RPMI7951 (cell line): Measurements from ENCODE around the gene MSX1. TPM values are rescaled to one million over a fixed set of nuclear protein-coding genes. Genes with fewer than 3 reads are reported as not detected.

Experiments
- DNase-seq: peaks from one replicate; pipeline ENCODE4 v3.0.0-alpha.2; 2012; ENCODE audit warnings: low read depth
- total RNA-seq: library from RNA; depleted of rRNA; stranded (reverse); fragments of >200 nt; shearing (Covaris generic); gene quantifications from 2 replicates; pipeline ENCODE4 v1.2.3, GENCODE V29; 2014

MSX1 gene
- total RNA-seq, 1 experiment from 2014 or later: 7.6 TPM

DNA sequence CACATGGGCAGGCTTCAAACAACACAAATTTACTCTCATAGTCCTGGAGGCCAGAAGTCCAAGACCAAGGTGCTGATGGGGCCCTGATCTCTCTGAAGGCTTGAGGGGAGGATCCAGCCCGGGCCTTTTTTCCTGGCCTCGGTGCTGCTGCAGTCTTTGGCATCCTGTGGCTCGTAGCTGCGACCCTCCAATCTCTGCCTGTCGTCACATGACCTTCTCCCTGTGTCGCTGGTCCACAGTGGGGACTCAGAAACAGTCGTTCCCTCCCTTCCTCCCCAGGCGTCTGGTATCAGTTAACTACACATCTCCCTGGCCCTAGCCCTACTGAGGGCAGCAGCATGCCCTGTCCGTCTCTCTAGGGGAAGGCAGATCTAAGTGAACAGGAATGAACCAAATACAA is 19.1 kb upstream of the MSX1 start:
- no peak for DNase-seq

DNA sequence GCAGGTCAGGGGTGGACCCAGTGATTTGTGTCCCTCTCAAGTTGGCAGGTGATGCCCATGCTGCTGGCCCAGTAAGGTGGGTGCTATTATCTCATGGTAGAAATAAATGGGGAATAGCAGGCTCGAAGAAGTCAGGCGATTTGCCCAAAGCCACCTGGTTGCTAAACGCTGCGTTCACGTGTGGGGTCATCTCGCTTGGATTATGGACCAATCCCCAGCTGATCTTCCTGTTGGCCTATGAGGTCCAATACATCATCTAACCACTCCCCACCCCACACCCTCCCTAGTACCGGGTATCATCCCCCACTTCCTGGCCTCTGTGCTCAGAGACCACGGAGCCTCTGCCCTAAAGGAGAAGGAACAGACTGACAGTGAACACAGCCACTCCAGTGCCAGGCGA is 18.3 kb upstream of the MSX1 start:
- no peak for DNase-seq

DNA sequence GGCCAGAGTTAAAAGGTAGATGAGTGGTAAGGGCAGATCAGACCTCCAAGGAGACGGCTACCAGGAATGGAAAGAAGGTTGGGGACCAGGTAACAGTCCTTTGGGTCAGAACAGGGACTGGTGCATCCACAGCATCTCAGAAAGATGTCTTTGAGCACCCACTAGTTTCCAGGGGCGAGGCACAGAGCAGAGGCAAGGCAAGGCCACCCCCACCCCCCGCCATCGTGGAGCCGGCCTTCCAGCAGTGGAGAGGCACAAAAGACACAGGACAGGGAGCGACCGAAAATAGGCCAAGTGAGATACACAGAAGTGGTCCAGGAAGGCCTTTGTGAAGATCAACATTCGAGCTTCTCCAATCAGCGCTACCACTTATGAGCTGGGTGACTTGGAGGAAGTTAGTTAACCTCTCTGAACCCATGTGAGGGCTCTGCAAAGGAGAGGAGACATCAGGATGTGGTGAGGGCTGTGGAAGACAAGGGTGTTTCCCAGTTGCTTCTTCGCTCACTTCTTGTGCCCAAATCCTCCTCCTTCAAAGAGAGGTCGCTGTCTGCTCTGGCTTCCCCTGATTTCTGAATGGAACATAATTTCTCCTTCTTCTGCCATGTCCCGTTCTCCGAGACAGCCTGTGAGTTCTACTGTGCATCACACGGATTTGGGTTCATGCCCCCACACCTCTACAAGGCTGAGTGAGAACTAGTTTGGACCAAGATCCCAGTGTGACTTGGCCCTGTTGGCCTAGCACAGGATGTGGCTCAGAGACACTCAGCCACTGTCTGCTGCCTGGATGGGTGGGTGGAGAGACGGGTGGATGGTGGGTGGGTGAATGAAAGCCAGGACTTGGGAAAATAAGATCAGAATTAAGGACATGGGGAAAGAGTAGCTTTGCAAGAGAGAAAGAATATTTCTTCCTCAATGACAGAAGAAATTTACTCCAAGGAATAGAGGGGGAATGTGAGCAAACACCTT is 16.7 kb upstream of the MSX1 start:
- no peak for DNase-seq

DNA sequence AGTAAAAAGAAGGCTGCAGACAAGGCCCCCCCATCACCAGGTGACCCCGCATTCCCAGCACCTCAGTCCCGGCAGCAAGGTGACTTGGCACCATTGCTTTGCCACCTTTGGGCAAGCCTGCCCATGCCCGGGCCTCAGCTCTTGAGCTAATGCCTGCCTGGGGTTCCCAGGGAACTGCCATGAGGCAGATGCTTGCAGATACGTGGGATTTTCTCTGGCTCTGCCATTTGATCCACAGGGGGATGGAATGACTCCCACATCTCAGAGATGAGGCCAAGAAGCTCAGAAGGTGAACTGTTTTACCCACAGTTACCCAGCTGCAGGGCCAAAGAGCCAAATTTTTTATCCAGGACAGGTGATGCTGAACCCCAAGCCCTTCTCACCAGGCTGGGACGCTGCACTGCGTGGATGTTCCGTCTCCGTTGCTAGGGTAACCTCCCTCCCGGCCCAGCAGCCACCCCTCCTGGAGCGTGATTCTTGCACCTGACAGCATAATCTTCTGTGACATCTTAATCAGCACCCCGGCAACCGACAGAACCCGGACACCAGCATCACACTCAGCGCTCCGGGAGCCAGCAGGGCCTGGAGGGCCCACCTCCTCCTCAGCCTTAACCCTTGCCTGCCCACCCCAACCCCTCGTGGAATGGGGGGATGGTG is 15.7 kb upstream of the MSX1 start:
- DNase-seq: no peak

DNA sequence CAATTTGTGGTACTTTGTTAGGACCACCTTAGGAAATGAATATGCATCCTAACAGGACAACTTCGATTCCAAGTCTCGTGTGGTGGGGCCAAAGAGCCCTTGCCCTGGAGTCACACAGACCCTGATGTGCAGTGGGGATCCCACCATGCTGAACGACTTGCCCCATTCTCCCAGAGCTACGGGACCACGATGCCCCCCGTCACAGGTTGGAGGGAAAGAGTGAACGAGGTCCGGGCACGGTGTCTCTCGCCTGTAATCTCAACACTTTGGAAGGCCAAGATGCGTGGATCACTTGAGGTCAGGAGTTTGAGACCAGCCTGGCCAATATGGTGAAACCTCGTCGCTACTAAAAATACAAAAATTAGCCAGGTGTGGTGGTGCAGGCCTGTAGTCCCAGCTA is 14.4 kb upstream of the MSX1 start:
- DNase-seq: no peak

DNA sequence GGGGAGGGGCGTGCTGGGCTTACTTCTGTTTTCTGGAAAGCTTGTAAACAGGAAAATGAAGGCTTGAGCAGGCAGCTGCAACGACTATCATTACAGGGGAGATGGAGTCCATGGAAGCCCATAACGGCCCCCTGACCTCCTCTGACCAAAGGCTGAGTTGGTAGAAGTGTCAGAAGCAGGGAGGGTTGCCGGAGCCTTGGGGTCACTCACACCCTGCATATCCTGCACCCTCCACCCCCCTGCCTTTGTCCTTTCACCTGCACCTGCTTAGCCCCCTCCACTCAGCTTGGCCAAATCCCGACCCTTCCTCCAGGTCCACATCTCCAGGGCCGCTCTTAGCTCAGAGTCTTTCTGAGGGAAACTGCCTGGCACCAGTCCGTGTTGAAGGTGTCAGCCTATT is 12.5 kb upstream of the MSX1 start:
- DNase-seq: no peak

DNA sequence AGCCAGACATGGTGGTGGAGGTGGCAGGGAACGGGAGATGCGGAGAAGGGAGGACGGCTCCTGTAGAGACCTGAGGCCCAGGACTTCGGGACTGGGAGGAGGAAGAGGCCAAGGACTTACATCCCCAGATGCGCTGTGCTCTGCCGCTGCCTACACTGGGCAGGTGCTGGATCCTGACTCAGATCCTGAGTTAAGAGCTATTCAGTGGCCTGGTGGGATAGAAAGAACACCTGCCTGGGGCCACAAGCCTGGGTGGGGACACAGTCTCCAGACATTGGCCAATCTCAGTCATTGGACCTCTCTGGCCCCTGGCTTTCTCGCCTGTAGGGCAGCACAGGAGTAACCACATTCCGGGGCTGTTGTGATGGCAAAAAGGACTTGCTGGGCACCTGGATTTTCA is 10.9 kb upstream of the MSX1 start:
- no peak for DNase-seq

DNA sequence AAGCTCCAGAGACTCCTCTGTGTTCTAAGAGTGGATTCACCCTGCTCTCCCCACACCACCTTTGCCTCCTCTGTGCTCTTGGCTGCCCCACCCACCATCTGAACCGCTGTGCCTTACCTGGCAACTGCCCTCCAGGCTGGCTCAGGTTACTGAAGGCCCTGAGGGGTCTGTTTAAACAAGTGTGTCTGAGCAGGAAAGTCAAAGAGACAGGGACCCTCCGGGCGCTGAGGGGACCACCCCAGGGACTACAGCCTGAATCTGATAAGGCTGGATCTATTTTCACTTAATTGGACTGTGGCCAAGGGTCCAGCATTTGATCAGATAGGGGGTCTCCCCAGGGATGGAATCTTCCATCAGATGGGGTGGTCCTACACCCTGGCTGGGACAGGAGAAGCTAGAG is 10.4 kb upstream of the MSX1 start:
- no peak for DNase-seq

DNA sequence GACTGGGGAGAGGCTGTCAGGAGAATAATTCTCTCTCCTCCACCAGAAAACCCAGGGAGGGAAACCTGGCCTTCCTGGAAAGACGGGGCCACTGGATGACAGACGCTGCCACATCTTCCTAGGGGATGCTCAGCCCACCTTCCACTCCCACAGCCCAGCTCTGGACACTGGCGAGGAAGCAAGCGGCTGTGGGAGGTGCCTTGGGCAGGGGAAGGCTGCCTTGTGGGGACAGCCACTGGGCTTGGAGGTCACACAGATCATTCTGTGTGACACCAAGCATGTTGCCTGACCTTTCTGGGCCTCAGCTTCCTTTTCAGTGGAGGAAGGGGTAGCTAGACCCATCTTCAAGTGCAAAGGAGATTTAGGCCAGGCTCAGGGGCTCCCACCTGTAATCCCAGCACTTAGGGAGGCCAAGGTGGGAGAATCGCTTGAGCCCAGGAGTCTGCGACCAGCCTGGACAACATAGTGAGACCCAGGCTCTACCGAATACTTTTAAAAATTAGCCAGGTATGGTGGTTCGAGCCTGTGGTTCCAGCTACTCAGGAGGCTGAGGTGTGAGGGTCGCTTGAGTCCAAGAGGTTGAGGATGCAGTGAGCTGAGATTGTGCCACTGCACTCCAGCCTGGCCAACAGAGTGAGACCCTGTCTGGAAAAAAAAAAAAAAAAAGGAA is 9.8 kb upstream of the MSX1 start:
- DNase-seq: no peak

DNA sequence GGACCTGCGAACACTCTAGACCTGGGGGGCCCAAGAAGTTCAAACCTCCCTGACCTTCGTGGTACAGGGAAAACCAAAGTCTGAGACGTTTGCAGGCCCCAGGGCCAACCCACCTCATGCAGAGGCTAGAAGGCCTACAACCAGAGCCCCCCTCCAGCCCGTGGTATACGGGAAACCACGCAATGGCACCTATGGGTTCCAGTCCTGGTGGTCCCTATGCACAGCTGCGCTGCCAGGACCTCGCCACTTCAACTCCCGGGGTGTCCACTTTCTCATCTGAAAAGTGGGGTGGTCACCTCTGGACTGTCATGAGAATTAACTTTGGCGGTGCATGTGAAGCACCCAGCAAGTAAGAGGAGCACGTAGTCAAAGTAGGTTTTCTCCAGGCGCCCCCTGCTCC is 8.4 kb upstream of the MSX1 start:
- DNase-seq: no peak

DNA sequence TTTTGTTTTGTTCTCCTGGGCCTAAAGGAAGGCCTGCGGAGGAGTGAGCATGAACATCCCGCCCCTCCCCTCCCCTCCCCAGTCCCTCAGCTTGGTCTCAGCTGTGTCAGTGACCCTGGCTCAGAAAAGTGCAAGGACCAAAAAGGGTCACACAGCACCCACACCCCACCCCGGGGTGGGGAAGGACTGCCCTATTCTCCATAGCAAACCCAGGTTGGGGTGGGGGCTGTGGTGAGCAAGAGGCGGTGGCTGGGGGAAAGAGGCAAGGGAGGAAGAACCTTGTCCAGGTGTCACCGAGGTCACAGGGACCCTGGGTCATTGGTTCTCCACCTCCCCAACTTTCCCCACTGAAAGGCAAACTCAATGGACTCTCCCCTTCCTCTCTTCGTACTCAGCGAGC is 7.6 kb upstream of the MSX1 start:
- no peak for DNase-seq

DNA sequence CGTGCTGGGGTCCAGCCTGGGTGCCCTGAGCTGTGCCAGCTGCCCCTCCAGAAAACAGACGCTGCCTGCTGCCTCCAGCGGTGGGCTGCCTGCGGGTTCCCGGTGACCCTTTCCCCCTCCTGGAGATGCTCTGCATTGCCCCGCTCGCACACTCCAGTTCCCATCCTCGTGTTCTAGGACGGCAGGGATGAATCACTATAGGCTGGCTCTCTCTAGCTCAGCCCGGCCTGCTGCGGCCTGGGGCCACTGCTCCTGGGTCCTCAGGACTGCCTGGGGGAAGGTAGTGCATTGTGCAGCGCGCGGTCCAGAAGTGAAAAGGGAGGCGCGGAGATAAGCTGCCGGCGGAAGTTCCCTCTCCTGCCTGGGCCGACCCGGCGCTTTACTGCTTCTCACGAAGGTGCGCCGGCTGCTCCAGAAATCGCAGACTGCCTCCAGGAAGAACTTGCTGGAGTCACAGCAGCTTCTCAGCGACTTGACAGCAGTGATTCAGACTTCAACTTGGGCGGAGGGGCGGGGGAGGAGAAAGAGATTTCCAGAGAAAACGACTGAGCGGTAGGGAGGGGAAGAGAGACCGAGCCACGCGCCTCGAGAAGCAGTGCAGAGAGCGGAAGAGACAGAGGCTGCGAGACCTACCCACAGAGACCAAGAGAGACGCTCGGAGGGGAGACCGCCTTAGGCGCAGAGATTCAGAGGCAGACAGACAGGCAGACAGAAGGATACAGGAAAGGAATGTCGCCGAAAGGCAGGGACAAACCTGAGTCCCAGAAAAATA is 6.7 kb upstream of the MSX1 start:
- DNase-seq: peak; percentile 80

DNA sequence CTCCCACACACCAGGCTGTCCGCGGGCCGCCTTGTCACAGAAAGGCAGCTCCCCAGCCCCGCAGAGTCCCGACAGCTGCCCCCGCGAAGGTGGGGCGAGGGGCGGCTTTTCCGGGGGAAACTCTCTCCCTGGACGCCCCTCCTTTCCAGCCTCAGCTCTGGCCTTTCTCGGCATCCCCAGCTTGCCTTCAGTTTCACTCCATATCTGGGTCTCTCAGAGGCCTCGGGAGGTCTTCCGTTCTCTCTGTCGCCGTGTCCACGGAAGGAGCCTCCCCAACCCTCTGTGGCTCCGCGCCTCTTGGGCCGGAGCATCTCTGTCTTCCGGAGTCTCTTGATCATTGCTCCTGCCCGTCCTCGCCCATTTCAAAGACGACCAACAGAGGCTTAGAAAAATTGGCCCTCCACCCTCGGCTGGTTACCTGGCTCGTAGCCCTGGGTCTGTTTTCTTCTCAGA is 6.1 kb upstream of the MSX1 start:
- DNase-seq: no peak

DNA sequence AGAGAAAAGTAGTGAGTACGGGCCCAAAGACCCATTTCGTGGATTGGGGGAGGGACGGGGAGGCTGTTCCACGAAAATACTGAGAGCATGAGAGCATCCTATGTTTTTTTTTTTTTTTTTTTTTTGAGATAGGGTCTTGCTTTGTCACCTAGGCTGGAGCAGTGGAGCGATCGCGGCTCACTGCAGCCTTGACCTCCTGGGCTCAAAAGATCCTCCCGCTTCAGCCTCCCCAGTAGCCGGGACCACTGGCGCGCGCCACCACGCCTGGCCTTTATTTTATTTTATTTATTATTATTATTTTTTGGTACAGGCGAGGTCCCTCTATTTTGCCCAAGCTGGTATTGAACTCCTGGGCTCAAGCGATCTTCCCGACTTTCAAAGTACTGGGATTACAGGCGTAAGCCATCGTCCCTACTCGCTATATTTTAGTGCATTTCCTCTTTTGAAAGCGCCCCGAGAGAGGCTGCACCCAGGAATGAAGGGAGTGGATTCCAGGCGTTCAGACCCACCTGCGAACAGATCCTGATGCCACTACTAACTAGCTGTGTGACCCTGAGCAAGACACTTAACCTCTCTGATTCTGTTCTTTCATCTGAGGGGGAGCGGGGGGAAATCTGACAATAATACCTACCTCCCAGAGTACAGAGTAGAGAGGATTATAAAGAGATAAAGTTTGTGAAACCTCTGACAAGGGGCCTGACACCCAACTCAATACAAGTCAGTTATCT is 5.4 kb upstream of the MSX1 start:
- no peak for DNase-seq

DNA sequence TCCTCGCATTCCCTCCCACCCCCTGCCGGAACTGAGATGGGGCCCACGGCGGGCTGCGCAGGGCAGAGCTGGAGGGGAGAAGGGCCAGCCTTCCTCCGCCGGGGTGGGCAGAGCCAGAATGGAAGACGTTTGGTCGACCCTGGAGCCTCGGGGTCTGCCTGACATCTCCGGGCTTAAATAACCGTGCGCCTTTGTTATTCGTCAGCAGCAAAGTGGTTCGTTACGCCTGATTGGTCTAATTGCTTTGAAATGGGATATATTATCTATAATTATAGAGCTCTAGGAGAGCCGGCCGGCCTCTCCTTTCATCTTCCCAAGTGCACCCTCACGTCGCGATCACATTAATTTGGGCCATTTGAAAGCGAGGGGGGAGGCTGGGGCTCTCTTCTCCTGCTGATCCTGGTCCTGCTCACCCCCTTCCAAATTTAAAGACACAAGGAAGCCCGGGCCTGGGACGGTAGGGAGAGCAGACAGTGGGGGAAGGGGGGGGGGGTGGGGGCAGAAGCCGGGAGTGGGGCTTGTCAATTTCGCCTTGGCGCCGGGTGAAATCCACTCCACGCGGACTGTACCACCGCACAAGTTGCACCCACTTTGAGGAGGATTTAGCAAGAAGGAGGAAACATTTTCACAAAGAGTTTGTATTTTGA is 4.7 kb upstream of the MSX1 start:
- no peak for DNase-seq

DNA sequence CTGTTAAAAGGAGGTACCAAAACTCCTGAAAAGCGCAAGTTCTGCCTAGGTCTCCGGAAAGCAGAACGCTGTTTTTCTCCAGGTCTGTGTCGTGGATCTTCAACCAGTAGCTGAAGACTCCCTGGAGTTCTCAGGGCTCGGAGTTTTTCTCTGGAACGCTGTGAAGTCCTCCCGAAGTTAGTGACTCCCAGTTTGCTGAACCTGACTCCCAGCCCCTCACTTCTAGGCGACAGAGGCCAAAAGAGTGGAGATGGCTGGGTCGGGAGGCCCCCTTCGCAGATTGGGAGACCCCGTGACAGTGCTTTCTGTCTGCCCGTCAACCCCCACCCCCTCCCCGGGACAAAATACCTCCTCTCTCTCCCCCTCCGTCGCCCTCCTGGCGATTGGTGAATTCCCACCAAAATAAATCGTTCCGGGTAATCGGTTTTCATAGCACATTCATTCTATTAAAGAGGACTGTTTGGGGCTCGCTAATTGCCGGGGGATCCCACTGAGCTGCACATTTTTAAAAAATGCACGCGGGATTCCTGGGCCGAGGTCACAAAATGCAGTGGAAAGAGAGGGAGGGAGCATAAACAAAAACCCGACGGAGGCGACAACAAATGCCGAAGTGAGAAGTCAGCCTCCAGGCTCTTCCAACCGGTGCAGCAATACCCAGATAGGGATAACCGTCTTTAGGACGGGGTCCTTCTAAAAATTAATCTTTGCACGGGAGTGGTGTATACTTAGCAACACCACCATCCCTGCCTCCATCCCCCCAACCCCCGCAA is 4.0 kb upstream of the MSX1 start:
- DNase-seq: no peak

DNA sequence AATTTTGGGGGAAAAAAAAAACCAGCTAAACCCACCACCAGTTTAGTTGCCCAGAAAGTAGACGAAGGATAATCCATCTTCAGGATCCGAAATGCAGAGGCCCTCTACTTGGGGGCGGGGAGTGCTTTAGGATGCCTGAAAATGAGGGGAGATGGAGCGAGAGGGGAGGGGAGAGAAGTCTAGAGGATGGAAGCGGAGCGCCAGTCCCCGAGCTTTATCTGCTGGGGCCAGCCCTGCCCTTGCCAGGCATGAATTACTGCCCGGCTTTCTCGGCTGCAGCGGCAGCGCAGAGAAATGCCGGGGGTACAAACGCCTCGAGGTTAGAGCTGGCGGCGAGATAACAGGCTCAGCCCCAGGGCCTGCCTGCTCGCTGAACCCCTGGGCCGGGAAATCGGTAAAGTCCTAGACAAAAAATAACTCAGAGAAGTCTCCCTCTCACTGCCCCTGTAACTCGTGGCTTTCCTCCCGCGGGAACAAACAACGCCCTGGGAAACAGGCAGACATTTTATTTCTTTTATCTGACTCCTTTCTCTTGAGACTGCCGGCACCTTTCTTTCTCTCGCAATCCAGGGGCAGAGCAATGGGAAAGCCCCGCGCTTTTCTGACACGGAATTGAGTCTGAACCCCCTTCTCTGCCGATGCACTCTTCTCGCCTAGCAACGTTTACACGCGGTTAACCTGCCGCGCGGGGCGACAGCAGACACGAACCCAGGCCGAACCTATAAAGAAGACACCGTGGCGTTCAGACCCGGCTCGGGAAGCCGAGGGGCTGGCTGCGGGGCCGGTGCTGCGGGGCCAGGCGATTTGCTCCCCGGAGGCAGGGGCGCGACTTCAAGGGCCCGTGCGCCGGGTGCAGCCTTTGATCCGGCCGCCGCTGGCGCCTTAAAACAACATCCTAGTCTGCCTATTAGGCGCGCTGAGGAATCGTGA is 3.1 kb upstream of the MSX1 start:
- DNase-seq: peak; percentile 29

DNA sequence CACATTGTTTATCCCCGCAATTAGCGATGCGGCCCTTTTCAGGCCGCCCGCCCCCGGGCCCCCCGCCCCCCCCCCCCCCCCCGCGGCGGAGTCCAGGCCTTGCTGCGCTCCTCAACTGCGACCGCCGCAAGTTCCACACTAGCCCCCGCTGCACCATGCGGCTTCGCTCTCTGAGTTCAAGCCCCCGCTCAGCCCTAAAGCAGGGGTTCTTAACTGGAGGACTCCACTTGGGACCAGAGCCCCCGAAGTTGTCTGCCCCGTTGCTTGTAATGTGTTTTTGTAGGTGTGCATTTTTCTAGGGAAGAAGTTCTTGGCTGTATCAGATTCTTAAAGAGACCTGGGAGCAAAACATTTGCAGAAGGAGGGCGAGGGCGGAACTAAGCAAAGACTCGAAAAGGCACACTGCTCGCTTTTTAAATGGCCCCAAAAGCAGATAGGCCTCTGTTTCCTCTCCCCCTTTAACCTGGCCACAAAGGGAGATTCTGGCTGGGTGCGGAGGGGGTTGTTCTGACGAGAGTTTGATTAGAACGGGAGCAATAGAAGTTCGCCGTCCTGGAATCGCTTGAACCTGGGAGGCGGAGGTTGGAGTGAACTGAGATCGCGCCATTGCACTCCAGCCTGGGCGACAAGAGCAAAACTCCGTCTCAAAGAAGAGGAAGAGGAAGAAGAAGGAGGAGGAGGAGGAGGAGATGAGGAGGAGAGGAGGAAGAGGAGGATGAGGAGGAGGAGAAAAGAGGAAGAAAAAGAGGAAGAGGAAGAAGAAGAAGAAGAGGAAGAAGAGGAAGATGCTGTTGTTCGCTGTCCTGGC is 2.3 kb upstream of the MSX1 start:
- DNase-seq: no peak
